GM19035 (cell line): ENCODE results near the gene DGKG.

ENCODE experiments used
- ATAC-seq: cut with Tn5 transposase; IDR thresholded peaks from one replicate; pipeline ENCODE4 v1.9.1; 2021; ENCODE audit not compliant: unreplicated experiment

The DGKG gene

DNA sequence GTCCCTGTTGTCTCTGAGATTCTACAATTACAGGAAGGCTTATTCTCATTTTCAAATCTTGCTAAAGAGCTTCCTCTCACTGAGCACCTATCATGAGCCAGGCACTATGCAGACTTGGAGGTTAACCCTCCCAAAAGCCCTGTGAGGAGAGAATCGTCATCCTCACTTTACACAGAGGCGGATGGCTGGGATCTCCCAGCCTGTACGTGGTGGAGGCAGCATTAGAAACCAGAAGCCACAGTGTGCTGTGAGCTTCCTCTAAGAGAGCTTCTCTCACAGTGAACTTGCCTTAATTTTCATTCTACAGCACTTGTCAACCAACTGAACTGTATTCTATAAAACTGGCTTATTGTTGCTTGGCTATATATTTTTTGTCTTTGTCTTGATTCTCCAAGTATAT lies 6.1 kb upstream of the DGKG start:
- ATAC-seq: no peak

DNA sequence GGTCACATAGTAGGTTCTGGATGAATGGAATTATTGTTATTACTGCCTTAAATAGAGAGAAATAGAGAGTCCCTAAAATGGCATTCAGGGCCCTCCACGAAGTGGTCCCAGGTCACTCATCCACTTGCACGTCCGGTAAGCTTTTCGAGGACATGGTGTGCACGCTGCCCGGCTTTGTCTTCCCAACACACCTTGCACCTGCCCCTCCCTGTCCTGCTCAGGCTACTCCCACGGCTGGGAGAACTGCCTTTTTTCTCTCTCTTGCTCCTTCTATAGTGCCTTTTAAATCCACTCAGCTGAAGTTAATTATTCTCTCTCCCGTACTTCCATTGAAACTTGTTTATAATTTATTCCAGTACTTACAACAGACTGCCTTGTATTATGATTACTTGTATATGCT lies 5.6 kb upstream of the DGKG start:
- no peak for ATAC-seq

DNA sequence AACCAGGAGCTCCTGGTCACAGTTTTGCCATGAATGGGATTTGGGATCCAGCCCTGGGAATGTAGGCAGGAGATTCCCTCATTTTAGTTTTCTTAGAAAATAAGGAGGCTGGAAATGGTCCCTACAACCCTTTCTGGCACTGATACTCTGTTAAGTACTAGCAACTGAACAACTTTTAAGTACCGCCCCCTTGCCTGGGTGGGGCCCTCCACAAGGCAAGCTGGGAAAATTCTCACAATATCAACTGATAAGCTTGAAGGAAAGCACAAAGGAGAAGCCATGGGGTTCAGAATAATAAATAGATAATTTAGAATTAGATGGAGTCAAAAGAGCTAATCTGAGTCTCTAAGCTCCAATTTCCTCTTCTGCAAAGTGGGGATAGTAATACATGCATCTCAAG lies 4.2 kb upstream of the DGKG start:
- no peak for ATAC-seq

DNA sequence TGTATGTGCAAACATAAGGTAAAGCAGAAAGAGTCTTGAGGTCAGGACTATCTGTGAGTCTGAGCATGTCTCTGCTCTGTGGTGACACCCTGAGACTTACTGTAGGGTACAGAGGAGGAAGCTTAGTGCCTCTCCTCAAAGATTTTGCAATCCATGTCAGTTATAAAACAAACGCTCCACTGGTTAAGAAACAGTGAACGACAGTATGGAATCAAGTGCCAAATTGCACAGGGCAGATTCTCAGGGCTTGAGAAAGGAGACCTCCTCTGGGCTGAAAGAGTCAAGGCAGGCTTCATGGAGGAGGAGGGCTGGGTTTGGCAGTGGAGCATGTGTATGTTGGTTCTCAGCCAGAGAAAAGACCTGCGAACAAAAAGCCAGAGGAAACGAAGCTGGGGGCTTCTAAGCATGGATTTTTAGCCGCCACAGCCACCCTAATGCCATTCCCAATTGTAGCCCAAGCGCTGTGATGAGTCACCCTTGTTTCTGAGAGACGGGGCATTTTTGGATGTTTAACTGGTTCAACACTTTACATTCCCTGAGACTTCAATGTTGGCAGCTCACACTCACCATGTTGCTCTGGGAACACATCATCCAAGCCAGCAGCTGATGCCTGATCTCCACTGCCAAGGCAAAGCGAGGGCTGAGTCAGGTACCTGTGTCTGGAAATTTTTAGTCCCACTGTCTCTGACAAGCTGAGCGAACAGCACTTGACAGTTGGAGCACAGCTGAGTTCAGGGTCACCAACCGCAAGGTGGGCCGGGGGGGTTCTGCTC lies 3.4 kb upstream of the DGKG start:
- no peak for ATAC-seq

DNA sequence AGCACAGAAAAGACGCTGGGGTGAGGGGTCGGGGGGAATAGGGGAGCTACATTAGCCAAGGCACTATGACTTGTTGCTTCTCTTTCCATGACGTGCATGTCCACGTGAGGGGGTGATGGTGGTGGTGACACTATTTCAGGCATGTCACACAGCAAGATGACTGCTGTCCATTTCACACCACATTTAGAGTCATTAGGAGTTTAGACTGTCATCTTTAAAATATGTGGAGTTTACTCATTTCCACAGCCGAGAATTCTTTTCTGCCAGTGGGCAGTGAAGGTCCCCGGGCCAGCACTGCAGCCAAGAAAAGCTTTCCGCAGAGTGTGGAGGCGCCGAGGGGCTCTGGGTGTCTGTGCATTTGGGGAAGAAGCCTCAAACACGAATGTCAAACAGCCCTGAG lies 954 bp upstream of the DGKG start:
- ATAC-seq: no peak

DNA sequence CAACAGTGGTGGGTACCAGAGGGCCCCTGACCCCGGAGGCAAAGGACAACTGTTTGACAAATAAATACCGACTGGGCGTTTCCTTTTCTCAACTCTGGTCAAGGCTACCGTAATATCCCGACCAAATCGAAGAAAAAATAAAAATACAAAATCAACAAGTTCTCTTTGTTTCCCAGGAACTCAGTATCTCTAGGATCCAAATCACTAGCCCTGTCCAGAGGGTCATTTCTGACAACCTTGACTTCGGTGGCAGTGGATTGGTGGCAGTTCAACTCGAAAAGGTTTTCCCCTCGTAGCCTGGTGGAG lies 456 bp upstream of the DGKG start:
- ATAC-seq: no peak

DNA sequence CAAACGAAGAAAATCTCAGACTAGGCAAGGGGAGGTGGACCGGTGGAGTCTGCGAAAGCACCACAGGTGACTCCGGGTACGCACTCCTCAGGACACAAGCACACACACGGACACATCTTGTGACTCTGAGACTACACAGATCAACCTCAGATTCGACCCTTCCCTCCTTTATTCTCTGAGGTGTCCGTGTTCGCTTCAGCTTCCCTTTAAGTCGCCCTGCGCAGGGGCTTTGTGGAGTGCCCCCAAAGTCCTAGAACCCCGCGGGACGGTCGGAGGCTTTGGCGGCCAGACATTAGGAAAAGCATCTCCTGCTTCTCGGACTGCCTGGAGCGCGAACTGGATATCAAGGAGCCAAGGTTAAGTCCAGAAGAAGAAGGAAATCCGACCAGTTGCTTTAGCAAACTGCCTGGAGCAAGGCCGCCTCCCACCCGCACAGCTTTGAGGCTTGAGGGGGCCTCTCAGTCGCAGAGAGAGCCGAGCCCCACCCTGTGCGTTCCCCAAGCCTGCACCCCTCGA lies 730 bp downstream of the DGKG start:
- no peak for ATAC-seq

DNA sequence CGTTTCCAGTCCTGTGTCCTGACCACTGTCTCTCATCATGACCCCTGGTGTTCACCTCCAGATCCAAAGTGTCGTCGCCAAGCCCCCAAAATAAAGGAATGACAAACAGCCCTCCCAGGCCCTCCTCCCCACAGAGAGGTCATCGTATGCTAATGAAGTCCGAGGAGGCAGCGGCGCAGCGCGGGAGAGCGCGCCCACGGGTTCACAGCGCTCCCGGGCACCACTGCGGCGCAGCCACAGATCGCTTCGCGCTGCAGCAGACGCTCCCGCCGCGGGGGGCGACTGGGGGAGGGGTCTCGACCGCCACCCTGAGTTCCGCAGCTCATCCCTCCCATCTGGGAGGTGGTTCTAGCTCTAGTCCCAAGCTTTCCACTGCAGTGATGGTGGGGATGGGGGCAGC lies 1.3 kb downstream of the DGKG start:
- ATAC-seq: no peak

DNA sequence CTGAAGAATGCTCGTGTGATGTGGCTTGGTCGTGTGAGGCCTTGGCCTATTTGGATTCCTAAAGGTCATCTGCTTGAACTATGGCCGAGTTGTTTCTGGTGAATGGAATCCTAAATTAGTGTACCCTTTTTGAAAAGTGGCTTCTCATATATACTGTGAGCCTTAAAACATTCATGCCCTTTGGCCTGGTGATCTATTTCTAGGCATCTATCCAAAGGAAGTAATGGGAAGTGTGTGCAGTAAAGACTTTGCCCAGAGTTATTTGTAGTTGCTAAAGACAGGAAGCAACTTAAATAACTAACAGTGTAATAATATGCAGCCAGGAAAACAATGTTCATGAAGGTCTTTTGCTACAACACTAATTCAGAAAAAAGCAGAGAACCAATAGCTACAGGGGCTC lies 3.0 kb downstream of the DGKG start:
- no peak for ATAC-seq

DNA sequence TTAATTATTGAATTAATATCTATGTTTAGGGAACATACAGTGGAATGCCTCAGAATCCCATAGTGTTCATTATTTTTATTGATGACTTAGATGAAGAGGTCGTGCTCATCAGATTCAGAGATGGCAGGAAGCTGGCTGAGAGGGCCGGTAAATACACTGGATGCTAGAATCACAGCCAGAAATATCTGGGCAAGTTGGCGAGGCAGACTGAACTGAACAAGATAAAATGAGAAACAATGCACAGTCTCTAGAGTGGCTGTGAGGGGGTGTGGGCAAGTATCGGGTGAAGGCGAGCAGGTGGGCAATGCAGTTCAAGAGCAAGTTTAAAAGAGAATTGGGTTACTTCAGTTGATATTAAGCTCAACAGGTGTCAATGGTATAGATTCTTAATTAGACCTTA lies 5.9 kb downstream of the DGKG start:
- ATAC-seq: no peak

DNA sequence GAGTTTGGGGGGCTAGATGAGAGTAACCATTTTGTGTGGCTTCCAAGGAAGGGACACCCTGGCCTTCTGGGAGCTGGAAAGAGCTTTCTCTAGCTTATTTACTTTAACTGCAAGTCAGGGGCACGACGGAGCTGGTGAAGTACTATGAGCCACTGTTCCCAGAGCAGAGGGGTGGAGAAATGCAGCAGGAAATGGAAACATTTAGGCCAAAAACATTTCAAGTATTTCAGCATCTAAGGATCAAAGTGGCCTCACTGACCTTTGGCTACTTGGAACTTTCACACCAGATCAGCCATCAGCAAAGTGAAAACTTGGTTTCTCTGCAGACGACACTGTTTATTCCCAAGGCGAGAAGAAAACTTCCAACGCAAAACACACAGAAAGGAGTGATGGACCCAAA lies 7.9 kb downstream of the DGKG start:
- no peak for ATAC-seq

DNA sequence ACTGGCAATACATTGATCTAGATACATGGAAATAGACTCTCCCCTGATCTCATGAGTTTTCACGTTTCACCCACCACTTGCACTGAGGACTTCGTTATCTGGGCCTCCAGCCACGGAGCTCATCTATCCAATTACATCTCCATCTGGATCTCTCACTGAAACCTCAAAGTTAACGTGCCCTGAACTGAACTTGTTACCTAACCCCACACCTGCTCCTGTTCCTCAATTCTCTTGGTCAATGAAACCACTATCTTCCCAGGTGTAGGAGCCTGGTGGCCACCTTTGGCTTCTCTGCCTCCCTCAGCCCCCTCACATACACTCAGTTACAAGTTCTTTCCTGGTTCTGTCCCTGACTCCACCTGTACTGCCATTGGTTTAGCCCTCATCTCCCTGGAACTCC lies 9.7 kb downstream of the DGKG start:
- ATAC-seq: no peak

DNA sequence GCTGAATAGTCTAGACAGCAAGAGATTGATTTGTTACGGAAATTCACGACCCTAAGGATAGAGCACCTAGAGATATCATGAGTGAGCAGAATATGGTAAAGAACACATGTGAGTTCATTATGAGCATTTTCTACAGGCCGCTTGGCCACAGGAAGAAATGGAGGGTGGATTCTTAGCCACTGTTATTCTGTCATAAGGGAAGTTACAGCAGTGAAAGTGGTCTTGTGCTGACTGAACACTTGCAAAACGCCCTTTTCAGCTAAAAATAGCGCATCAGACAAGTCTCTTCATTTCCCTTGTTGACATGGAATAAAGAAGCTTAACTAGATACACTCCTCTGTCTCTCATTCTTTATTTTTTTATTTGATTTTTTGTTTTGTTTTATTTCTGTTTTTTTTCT lies 19.8 kb downstream of the DGKG start:
- ATAC-seq: no peak

DNA sequence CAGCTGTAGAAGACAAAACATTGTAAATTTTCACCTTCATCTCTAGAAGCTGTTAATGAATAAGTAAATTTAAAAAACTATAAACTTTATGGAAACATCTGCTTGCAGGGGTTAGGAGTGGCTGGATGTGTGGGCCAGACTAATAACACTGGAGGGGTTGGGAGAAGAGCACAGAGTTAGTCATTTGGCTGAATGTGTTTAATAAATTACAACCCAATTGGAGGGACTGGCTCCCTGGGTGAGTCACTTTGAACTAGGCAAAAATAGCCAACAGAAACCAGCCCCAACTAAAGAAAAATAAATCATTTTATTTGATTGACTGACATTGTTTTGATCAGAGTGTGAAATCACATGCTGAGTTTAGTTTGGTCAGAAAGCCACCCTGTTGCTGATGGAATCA lies 21.8 kb downstream of the DGKG start:
- ATAC-seq: no peak

DNA sequence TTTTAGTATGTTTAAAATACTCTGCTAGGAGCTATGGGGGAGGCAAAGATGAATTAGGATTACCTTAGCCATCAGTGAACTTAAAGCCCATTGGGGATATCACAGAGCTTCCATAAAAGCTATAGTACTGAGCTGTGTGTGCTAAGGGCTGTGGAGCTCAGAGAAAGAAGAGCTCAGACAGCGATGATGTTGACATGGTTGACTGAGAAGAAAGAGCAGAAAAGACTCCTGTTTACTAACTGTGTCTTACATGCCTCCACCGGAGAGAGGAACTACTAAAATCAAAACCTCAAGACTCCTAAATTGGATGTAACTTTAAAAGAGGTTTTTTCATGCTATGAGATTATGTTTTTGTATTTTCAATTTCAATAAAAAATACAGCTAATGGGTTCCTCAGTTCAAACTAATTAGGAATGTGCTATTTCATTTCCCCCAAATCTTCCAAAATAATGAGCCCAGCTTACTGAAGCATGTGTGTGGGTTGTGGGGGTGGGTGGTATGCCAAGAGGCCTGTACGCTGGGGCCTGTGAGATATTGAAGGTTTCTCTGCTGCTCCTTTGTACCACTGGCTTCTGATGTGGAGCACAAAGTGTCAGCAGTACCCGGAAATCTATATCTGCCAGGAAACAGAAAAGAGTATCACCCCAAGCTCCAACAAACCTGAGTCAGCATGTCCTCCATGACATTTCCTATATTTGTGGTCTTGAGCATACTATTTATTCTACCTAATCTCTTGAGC lies 22.7 kb downstream of the DGKG start:
- no peak for ATAC-seq

DNA sequence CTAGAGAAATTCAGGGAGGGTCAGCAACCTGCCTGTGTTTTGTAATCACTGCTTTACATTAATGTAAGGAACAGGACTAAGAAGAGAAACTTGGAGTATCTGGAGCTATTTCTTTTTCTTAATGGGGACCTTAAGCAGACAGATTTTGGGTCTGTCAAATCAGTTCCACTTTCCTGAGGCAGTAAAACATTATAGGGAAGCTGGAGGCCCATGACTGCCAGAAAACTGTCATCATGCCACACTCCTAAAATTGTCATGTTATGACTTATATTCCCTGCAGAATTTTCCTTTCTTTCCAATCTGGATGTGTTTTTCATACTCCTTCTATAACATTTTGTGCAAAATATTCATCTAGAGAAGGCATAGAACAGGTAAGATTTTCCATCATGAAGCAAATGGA lies 28.8 kb downstream of the DGKG start:
- no peak for ATAC-seq

DNA sequence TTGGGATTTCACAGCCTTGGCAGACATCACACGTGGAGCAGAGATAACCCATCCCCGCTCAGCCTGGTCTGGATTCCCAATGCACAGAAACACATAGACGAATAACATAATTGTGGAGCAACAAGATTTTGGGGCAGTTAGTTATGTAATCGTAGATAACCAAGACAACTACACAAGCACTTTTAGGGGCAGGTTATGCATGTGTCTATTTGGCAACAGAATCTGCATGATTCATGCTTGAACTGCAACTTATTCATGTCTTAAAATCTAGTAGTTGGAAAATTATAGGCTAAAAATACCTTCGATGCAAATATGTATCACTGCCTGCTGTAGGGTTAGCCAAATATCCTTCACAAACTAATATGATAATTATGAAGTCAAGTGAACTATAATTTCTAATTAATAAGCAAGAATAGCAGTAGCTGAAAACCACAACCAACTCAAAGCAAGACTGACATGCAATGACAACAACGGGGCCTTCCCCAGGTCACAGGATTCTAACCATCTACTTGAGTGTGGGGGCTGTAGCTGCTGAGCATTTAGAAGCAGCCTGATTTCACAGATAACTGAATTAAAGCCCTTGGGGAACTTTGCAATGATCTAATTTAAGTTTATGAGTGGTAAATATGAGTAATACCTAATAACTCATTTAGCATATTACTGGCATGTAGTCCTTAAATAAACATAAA lies 31.1 kb downstream of the DGKG start:
- ATAC-seq: no peak

DNA sequence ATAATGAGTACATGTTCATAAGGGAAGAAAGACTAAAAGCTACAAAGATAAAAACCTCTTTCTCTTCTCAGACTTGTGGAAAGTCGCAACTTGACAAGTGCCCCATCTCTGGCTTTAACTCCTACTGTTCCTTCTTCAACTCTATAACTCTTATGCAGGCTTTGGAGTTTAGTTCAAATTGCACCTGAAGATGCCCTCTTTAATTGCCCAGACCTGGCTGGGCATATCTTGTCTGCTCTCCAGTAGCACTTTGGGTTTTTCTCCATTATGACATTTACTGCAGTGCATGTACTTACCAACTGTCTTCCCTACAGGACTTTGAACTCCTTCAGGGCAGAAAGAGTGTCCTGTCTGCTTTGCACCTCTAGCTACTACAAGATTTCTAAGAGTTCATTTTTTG lies 32.4 kb downstream of the DGKG start:
- ATAC-seq: no peak

DNA sequence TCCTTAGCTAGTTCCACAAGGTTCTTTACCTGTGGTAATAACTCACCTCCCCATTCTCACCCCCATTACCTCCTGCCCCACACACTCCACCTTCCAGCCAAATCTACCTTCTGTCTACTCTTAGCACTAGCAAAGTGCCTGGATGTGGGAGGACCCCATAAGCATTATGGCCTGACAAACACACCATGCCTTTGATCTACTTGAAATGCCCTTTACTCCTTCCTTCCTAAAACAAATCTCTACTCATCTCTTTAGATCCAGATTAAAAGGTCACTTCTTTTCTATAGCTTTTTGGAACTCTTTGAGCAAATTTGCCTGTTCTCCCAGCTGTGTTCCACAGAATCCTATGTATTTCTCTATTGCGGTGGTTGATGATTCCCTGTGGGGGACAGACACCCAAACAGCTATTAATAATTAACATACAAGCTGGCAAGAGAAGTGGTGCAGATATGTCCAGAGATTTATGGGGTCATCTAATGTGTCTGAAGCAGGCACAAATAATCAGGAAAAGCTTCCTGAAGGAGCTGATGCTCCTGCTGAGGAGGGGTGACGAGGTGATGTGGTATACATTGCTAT lies 34.0 kb downstream of the DGKG start:
- no peak for ATAC-seq

DNA sequence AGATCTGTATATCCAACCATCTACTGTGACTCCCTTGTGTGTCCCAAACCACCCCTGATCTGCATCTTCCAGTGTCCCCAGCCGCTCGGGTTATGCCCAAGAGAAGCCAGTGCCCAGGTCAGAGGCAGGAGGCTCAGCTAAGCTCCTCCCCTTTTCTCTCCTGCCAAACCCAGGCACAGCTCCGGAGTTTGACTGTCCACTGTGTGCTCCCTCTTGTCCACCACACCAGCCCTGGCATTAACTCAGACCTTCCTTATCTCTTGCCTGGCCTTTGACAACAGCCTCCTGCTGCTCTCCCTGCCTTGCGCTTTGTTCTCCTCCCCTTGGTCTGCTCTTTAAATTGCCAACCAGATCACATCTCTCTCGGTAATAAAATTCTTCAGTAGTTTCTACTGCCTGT lies 39.3 kb downstream of the DGKG start:
- no peak for ATAC-seq

DNA sequence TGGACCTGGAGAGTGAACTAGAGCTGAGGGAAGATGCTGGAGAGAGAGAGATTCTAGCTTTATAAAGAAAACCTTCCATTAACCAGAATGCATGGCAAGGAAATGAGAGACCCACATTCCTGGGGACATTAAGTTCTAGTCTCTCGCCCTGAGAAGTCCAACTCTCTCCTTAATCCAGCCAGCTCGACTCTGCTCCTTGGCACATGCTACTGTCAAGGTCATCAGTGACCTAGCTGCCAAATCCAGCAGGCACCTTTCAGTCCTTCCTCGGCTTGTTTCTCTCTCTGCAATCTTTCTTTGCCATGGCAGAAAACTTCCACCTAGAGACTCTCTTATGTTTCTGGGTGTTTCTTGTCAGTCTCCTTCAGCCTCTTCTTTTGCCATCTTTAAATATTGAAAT lies 40.3 kb downstream of the DGKG start:
- no peak for ATAC-seq
